Subcutaneous adipose tissue (tissue), 4 donors: ENCODE results near the gene EPB42. TPM values are rescaled to one million over a fixed set of nuclear protein-coding genes. Genes with fewer than 3 reads are reported as not detected.

Source experiments
- total RNA-seq, 4 donors: library from RNA; depleted of rRNA; stranded (reverse); fragments of >200 nt; gene quantifications; one replicate each; pipeline ENCODE4 v1.1.0, GENCODE V29; 2016
- TF ChIP-seq, protein P1 (sequence below): fragments of 450-650 bp; IDR thresholded peaks from one replicate; pipeline ENCODE4 v1.5.1; 2016; ENCODE audit warnings: low read depth, mild to moderate bottlenecking, control low read depth, antibody characterized with exemption, moderate library complexity

Gene EPB42
- total RNA-seq, 4 donors from 2014 or later = 1.5 to 11.1 (median 2.2) TPM

DNA sequence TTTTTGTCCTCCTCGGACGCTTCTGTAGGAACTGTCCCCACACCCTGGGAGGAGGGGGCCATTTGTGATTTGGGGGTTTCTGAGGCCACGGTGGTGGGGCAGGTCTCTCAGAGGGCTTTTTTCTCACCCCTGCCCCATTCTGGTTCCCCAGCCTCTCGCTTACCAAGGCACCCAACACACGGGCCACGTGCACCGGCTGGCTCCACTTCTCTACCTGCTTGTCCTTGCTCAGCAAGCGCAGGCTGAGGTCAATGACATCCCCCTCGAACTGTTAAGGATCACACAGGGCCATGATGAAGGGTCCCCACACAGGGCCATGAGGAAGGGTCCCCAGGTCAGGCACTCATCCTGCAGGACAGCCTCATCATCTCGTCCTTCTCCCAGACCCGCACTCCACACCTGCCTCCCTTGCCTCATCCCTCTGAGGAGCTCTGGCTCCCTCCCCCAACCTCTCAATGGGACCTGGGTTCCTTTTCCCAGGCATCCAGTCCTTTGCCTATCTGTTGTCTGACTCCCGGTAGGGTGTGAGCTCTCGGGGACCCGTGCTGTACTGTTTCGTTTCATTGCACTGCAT lies 10.6 kb downstream of the EPB42 start:
- TF ChIP-seq, protein P1, sequence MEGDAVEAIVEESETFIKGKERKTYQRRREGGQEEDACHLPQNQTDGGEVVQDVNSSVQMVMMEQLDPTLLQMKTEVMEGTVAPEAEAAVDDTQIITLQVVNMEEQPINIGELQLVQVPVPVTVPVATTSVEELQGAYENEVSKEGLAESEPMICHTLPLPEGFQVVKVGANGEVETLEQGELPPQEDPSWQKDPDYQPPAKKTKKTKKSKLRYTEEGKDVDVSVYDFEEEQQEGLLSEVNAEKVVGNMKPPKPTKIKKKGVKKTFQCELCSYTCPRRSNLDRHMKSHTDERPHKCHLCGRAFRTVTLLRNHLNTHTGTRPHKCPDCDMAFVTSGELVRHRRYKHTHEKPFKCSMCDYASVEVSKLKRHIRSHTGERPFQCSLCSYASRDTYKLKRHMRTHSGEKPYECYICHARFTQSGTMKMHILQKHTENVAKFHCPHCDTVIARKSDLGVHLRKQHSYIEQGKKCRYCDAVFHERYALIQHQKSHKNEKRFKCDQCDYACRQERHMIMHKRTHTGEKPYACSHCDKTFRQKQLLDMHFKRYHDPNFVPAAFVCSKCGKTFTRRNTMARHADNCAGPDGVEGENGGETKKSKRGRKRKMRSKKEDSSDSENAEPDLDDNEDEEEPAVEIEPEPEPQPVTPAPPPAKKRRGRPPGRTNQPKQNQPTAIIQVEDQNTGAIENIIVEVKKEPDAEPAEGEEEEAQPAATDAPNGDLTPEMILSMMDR = no peak

DNA sequence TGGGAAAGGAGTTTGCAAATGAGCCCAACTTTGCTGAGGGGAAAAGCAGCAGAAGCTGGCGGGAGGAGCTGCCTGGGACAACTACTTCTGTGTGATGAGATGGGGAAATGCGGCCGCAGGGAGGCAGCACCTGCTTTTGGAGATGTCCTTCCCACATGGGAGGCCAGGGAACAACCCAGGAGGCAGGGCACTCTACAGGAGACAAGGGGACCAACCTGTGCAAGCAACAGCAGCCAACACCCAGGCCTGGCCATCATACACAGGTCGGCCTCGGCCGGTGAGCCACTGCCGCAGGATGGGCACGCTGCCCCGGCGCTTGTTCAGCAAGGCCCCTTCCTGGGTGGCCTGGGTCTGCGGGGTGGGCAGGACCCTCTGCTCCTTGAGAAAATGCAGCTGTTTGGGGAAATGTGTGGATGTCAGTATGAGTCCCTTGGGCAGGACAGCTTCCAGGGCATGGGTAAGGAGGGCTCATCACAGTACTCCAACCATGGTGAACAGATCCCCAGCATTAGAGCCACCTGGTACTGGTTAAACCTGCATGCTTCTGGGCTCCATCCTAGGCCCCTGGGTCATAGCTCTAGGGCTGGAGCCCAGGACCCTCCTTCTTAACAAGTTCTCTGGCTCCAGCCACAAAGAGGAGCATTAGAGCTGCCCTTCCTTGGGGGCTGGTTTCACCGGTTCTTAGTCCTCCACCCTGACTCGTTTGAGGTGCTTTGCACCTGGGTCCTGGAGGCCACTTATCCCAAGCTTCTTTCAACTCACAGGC lies 11.6 kb downstream of the EPB42 start:
- TF ChIP-seq, protein P1 = no peak

DNA sequence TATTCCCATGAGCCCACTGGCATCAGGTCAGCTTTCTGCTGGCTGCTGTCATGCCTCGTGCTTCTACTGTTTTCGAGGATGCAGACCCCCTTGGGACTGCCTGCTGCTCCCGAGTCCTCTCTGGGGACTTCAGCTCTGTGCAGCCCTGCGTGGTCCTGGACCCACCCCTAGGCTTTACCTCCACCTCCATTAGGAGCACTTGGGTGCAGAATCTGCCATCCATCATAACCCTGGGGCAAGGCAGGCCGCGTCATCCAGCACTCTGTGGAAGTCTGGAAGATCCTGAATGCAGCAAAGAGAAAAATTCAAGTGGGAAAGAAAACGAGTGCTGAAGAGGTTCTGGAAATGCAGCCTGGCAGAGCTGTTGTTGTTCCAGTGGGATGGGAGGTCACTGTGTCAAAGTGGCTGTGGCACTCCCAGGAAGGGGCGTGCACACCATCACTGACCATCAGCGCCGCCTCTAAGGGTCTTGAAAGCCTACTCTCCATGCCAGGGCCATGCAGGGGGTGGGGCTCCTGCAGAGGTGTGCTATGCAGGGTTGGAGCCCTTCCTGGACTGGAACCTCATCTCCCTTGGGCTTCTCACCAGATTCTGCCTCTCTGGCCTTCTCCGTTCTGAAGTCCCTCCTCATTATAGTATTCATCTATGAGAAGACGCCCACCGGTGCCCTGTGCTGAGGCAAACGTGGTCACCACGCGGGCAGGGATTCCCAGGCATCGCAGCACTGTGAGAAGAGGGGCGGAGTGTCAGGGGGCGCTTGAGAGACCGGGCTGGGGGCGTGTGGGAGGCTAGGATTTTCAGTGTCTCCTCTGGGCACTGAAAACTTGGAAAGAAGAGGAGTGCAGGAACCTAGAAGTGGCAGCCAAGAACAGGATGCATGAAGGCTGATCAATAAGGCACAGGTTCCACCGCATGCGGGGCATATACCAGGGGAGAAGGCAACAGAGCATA lies 12.5 kb downstream of the EPB42 start:
- TF ChIP-seq, protein P1 = no peak

DNA sequence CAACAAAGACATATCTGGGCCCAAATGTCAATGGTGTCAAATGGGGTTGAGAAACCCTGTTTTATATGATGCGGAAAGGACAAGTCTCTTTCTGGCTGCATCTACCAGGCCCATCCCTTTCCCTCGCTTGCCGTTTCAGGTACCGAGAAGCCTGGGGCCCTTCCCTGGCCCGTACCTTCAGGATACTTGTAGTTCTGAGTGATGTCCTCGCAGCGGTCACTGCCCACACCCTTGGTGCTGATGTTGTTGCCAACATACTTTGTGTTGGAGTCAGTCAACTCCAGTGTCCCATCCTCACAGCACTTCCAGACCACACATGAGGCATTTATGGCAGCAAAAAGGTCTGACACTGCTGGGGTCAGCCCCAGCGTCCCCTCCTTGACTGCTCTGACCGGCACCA lies 13.8 kb downstream of the EPB42 start:
- TF ChIP-seq, protein P1 = no peak

DNA sequence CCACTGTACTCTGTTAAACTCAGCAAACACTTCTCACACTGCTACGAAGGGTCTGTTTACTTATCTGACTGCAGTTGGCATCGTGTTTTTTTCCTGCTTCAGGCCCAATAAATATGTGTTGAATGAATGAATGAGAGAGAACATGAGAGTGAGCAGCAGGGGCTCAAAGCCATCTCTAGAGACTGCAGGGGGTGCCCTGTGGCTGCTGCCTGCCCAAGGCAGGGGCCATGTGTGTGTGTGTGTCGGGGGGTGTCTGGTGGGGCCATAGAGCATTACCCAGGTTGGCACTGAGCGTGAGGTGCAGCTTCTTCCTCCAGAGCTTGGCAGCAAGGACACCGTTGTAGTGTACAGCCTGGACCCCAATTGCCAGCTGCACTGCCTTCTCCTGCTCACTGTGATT lies 14.8 kb downstream of the EPB42 start:
- TF ChIP-seq, protein P1 = no peak

DNA sequence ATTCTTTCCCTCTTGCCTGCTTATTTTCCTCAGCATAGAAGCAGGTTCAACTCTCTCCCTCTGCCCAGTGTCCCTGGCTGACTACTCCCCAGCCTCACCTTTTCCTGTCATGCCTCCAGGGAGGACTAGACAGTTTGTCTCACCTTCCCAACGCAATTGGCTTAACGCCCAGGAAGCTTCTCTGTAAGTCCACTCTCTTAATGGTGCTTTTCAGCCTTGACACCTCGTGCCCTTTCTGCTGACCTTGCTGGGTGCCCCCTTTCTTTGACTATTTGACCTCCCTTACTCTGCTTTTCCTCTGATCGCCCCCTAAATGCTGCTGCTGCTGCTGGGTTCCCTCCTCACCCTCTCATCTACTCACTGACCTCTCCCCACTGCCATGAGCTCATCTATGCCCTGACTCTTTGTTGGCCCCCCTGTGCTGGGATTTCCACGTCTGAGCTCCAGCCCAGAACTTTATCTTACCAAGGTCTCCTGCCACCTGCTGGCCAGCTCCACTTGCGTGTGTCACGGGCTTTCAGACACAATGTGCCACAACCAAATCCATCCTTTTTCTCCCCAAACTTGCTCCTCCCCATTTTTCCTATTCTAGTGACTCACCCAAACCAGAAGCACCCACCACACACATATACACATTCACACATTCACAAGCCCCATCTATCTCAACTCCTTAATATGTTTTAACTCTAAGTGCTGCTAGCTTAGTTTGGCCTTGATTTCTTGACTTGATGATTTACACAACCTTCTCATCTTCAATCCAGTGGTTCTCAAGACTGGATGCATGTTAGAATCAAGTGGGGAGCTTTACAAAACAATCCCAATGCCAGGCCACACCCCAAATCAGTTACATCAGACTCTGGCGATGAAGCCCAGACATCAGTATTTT lies 16.6 kb downstream of the EPB42 start:
- TF ChIP-seq, protein P1 = no peak
